Activated T-cell treated with anti-CD3 and anti-CD28 coated beads for 4 hours (primary cell): ENCODE measurements around the gene ZFP69B.

ENCODE experiments used
- DNase-seq: peaks from one replicate; pipeline ENCODE4 v3.0.0-alpha.2; 2020

Gene ZFP69B

GRCh38 chr1:40449684-40450494 is at the start of gene ZFP69B:
Gene ZFP69B (plus strand): TSS chr1:40450476. CDS start chr1:40450962, 486 bp downstream.
- peak; percentile 80 for DNase-seq

- DNase-seq = no peak
Observed at GRCh38 chr1:40401473-40402201, 48.6 kb upstream of the ZFP69B start.

GRCh38 chr1:40404670-40405462 is 45.4 kb upstream of the ZFP69B start:
- DNase-seq = no peak

- no peak for DNase-seq
Observed at GRCh38 chr1:40405812-40406211, 44.5 kb upstream of the ZFP69B start.

GRCh38 chr1:40407453-40407852 is 42.8 kb upstream of the ZFP69B start:
- no peak for DNase-seq

GRCh38 chr1:40409467-40409866 is 40.8 kb upstream of the ZFP69B start:
- DNase-seq = no peak

- DNase-seq = no peak
Observed at GRCh38 chr1:40411294-40411693, 39.0 kb upstream of the ZFP69B start.

GRCh38 chr1:40411843-40412242 is 38.4 kb upstream of the ZFP69B start:
- DNase-seq = no peak

- DNase-seq = no peak
Observed at GRCh38 chr1:40413527-40414252, 36.6 kb upstream of the ZFP69B start.

GRCh38 chr1:40414331-40414730 is 35.9 kb upstream of the ZFP69B start:
- DNase-seq = no peak

GRCh38 chr1:40416709-40417108 is 33.6 kb upstream of the ZFP69B start:
- DNase-seq = no peak

- no peak for DNase-seq
Observed at GRCh38 chr1:40421431-40422384, 28.6 kb upstream of the ZFP69B start.

- no peak for DNase-seq
Observed at GRCh38 chr1:40422630-40423263, 27.5 kb upstream of the ZFP69B start.

GRCh38 chr1:40423264-40423642 is 27.0 kb upstream of the ZFP69B start:
- no peak for DNase-seq

- no peak for DNase-seq
Observed at GRCh38 chr1:40423951-40424618, 26.2 kb upstream of the ZFP69B start.

GRCh38 chr1:40425198-40425597 is 25.1 kb upstream of the ZFP69B start:
- DNase-seq = no peak

GRCh38 chr1:40431385-40431784 is 18.9 kb upstream of the ZFP69B start:
- no peak for DNase-seq

- DNase-seq = no peak
Observed at GRCh38 chr1:40432644-40433390, 17.5 kb upstream of the ZFP69B start.

- DNase-seq = no peak
Observed at GRCh38 chr1:40435471-40435870, 14.8 kb upstream of the ZFP69B start.

GRCh38 chr1:40435876-40436275 is 14.4 kb upstream of the ZFP69B start:
- DNase-seq = no peak
